Stimulated activated CD4-positive, alpha-beta T cell treated with anti-CD3 and anti-CD28 coated beads, Interleukin-4, amount 100 ng/mL, for 1 hour (primary cell): ENCODE measurements around the gene ARHGAP26.

Experiments
- DNase-seq: peaks from one replicate; pipeline ENCODE4 v3.0.0-alpha.2; 2020

The ARHGAP26 gene

GRCh38 chr5:142789206-142789605 is 19.0 kb downstream of the ARHGAP26 start:
- DNase-seq: no peak

GRCh38 chr5:142792012-142792864 is 22.1 kb downstream of the ARHGAP26 start:
- no peak for DNase-seq

DNA sequence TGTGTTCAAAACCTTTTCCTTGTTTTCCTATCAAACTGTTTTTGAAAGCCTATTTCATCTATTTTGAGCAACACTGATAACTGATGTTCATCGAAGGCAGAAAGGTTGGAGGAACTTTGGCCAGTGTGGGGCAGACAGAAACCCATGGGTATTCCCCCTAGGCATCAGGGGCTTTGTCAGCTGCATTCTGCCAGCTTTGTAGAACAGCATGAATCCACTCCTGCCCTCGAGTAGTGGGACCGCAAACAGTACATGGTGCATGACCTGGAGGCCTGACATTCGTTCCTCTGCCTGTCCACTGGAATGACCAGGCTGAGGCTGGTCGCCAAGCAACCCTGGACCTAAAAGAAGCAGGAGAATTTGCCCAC is 22.7 kb downstream of the ARHGAP26 start:
- no peak for DNase-seq

DNA sequence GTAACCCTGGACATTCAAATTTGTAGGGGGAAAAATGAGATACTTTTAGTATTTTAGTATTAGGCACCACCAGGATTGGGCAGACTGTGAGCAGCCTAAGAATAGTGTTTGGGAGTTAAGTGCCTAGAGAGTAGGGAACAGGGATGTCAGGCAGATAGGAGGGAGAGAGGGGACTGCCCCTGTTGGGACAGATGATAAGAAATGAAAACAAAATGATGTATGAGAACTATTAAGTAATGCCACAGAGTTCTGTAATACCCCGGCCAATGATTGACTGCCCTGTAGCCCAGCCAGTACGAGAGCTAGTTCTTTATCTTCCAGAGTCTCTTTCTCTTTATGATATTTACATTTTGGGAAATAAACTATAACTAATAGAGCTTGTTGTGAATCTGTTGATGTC is 24.4 kb downstream of the ARHGAP26 start:
- no peak for DNase-seq

GRCh38 chr5:142795251-142795650 is 25.1 kb downstream of the ARHGAP26 start:
- no peak for DNase-seq

GRCh38 chr5:142796492-142797109 is 26.4 kb downstream of the ARHGAP26 start:
- DNase-seq: no peak

- DNase-seq: no peak
These were observed 27.2 kb downstream of the ARHGAP26 start for GRCh38 chr5:142797420-142797819.

GRCh38 chr5:142798099-142798770 is 28.1 kb downstream of the ARHGAP26 start:
- no peak for DNase-seq

- no peak for DNase-seq
These were observed 30.8 kb downstream of the ARHGAP26 start for GRCh38 chr5:142800776-142801494.

DNA sequence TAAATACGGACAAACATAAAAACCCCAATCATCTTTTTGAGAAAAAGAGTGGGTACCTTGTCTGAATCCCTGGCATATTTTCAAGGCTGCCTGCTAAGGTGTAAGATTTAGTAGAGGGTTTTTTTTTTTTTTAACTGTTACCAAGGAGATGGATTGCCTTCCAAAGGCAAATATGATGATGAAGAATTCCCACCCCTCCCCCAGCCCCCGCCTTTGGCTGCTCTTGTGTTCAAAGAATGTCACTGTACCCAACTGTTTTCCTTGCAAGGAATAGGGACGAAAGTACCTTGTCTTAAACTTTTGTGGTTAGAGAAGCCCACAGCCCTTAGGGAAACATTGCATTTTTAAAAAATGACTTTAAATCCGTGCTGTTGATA is 31.3 kb downstream of the ARHGAP26 start:
- DNase-seq: no peak

DNA sequence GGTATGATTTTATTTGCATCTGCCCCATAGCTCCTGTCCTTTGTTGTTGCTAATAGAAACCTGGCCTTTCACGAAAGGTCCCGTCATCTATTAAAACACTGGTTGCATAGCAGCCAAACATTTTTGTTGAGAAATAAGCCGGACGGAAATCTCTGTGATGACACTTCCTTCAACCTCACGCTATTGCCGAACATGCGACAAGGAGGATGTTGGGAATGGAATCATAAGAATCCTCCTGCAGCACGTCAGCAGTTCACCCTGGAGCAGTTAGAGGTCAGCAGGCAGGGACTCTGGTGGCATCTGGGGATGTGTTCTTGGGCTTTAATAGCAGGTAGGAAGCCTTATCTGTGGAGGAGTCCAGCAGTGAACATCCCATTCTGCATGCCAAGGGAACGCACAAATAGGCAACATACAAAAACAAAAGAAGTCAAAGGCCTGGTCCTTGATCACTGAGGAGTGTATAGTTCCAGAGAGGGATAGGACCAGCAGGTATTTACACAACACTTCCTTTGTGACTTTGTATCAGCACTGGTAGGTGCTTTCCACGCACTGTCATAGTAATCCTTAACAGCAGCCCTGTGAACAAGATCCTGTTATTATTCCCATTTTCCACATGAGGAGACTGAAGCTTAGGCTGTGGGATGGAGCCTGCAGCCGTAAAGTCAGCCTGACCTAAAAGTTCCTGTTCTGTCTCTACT is 33.4 kb downstream of the ARHGAP26 start:
- DNase-seq: no peak

GRCh38 chr5:142805339-142805738 is 35.2 kb downstream of the ARHGAP26 start:
- DNase-seq: no peak

DNA sequence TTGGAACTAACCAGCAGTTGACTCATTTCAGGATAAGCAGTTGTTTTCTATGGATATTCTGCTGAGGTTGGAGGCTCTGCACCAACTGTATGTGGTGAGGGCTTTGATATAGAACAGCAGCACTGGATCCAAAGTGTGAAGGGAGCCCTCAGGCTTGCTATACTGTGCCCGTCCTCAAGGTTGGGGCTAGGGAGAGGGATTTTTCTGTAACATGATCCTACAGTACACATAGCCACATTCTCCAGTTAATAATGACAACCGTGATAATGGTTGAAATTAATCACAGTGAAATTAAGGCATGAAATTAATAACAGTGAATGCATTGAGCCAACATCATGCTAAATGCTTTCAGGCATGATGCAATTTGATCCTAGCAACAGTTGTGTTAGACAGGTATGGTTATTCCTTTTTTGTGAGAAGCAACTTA is 36.7 kb downstream of the ARHGAP26 start:
- no peak for DNase-seq

DNA sequence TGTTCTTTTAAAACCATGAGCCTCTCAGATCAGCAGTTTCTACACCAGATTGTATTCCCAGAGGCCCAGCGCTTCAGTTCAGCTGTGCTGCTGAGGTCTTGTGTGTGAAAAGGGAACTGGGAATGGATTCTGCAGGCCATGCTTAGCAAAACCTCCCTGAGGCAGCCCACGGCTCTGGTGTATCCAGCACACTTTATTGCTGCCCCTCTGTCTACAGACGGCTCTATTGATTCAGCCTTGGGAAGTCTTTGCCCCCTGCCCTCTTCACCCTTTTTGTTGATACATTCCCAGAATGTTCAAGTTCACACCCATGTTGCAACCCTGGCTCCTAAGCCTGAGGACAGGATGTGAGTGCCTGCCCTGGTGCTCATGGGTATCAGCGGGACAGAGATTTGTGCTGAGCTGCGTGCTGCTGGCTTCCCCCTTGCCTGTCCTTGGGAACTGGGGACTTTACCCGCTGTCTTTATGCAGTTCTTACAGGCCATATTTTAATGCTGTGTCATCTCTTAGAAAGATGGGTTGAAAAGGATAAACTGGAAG is 37.3 kb downstream of the ARHGAP26 start:
- DNase-seq: no peak

GRCh38 chr5:142808878-142809598 is 38.9 kb downstream of the ARHGAP26 start:
- DNase-seq: no peak

GRCh38 chr5:142810081-142810480 is 39.9 kb downstream of the ARHGAP26 start:
- DNase-seq: no peak

DNA sequence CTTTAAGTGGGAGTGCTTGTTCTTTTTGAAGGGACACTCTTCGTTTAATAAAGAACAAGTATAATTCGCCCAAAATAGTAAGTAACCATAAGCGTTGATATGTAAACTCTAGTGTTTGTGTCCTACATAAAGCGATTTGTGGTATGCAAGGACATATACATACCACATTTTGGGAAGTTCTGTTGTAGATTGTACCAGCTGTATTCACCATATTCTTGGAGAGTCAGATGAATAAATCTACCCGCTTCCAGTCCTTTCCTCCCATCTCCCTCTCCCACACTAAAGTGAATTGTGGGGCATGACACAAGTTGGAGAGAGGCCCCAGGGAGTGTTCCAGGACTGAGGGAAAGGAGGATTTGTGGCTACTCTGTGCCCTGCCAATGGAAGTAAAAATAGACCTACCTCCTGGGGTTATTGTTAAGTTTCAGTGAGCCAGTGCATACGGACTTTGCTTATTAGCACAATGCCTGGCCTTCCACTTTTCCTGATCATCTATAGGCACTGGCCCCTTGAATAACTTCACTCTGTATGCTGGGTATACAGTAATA is 40.6 kb downstream of the ARHGAP26 start:
- DNase-seq: no peak

DNA sequence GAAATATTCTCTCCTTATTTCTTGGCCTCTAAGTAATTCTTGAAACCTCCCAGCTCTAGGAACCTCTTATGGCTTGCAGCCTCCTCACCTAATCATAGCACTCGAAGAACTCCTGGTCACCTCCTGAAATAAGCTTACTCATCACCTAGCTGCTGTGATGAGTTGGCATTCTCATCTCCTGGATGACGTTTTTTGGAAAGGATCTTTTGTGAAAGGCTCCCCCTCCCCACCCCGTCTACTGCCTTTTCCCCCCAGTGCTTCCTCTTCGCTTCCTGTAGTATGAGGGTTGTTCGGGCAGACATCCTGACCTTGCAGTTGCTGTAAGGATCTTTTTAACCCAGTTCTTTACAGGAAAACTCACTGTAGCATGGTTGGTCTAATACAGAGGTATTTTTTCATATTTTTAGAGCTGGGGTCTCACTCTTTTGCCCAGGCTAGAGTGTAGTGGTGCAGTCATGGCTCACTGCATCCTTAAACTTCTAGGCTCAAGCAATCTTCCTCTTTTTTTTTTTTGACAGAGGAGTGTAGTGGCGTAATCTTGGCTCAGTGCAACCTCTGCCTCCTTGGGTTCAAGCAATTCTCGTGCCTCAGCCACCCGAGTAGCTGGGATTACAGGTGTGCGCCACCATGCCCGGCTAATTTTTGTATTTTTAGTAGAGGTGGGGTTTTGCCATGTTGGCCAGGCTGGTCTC is 41.8 kb downstream of the ARHGAP26 start:
- DNase-seq: no peak

DNA sequence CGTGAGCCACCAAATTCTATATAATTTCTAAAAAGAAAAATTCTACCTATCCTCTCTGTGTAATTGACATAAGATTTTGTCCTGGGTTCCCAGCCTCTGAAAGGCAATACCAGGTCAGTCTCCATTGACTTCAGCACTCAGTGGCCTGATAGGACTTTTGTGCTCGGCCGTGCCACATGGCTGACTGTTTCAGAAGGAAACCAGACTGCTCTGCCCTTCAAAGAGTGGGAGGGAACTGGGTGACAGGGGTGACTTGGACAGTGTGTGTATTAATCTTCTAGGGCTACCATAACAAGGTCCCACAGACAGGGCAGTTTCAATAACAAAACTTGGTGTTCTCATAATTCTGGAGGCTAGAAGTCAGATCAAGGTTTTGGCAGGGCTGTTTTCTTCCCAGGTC is 43.0 kb downstream of the ARHGAP26 start:
- DNase-seq: no peak

DNA sequence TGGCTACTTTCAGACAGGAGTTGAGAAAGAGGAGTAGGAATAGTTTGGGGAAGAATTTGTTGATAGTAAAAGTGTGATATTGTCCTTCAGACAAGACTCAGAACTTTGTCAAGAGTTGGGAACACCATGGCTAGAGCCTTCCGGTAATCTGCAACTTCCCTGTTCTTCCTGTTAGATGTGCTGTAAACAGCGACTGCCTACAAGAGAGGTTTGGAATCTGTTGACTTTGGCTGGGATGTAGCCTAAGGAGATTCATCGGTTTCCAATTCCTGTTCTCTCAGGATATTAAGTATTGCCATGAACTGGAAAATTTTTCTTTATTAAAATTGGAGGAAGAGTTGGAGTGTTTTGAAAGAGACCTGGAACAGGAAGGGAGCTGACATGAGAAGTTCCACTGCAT is 43.9 kb downstream of the ARHGAP26 start:
- DNase-seq: no peak

- DNase-seq: no peak
These were observed 45.3 kb downstream of the ARHGAP26 start for GRCh38 chr5:142815469-142815868.
